PFSK-1 (cell line): ENCODE data around the gene ZNF219.

ENCODE experiments used
- FOXP2 ChIP-seq: optimal IDR thresholded peaks from 2 replicates; pipeline ENCODE3; 2011; ENCODE audit warnings: borderline replicate concordance, control low read depth, inconsistent platforms; ENCODE audit not compliant: insufficient read depth; ENCODE audit errors: extremely low read length, extremely low read depth
- POLR2AphosphoS5 ChIP-seq: IDR thresholded peaks from 2 replicates; pipeline ENCODE4 v1.6.1; 2012; ENCODE audit warnings: low read depth, mild to moderate bottlenecking, control low read depth, low read length, moderate library complexity
- REST ChIP-seq, 2 experiments: IDR thresholded peaks; 2 replicates each; pipeline versions ENCODE4 v1.6.1 to v1.8.0; 2011 to 2012; ENCODE audit warnings: low read depth in 2 of 2, low read length in 2 of 2, control low read depth in 1 of 2, inconsistent platforms in 1 of 2, mild to moderate bottlenecking in 1 of 2, moderate library complexity in 1 of 2; ENCODE audit not compliant: insufficient read depth in 1 of 2
- SIN3A ChIP-seq: IDR thresholded peaks from 2 replicates; pipeline ENCODE4 v1.6.1; 2012; ENCODE audit warnings: mild to moderate bottlenecking, low read length, moderate library complexity, borderline replicate concordance; ENCODE audit not compliant: insufficient read depth
- TAF1 ChIP-seq: IDR thresholded peaks from 2 replicates; pipeline ENCODE4 v1.6.1; 2012; ENCODE audit warnings: low read length, control low read depth, borderline replicate concordance; ENCODE audit not compliant: insufficient read depth

DNA sequence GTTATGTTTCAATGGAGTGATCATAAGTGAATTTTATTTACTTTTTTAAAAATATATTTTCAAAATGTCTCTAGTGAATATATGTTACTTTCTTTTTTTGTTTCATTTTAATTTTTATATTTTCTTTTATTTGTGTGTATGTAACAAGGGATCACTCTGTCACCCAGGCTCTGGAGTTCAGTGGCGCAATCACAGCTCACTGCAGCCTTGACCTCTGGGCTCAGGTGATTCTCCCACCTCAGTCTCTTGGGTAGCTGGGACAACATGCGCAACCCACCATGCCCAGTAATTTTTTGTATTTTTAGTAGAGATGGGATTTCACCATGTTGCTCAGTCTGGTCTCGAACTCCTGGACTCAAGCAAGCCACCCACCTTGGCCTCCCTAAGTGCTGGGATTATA is 20.5 kb upstream of the ZNF219 start:
- TF ChIP-seq TAF1 (no peak), POLR2AphosphoS5 (no peak), SIN3A (no peak), REST (IDR thresholded peaks at IDR 0.05; ENCODE audit: insufficient read depth in 1 of 2, low read depth in 2 of 2, low read length in 2 of 2) (no peak), FOXP2 (no peak)
